Activated naive CD4-positive, alpha-beta T cell treated with anti-CD3 and anti-CD28 coated beads for 36 hours (primary cell): ENCODE measurements around the gene ZNF672. TPM values are rescaled to one million over a fixed set of nuclear protein-coding genes. Genes with fewer than 3 reads are reported as not detected.
"Not testable (repeated sequence)": the region's sequence is repeated elsewhere in the genome, so short reads cannot be mapped to it uniquely, and the experiment has no call there.

Experiments
- CTCF ChIA-PET: fragments of 350-600 bp; sonication (Branson Sonifier 250); formaldehyde crosslinking; loops from one replicate; lab custom pipeline; 2021; ENCODE audit warnings: antibody characterized with exemption; lab: Charles Lee
- DNase-seq: peaks from one replicate; pipeline ENCODE4 v3.0.0-alpha.2; 2020
- H3K27ac Mint-ChIP-seq: one replicate; pipeline ENCODE4 v1.8.0; 2021; ENCODE audit warnings: mild to moderate bottlenecking, mixed read lengths
- H3K27me3 Mint-ChIP-seq: one replicate; pipeline ENCODE4 v1.8.0; 2021; ENCODE audit warnings: low read depth, mixed read lengths
- H3K36me3 Mint-ChIP-seq: one replicate; pipeline ENCODE4 v1.8.0; 2021; ENCODE audit warnings: low read depth, mixed read lengths
- H3K4me1 Mint-ChIP-seq: one replicate; pipeline ENCODE4 v1.8.0; 2021; ENCODE audit warnings: low read depth, mixed read lengths
- H3K4me3 Mint-ChIP-seq: one replicate; pipeline ENCODE4 v1.8.0; 2021; ENCODE audit warnings: mild to moderate bottlenecking, moderate library complexity, mixed read lengths
- H3K9me3 Mint-ChIP-seq: one replicate; pipeline ENCODE4 v1.8.0; 2021; ENCODE audit warnings: mixed read lengths
- intact Hi-C: fragments of 100-400 bp; cut with micrococcal nuclease; formaldehyde crosslinking; loops from one replicate; pipeline ENCODE4 v1.15.1; 2023
- total RNA-seq, 2 experiments: library from RNA; stranded (reverse); gene quantifications; one replicate each; pipeline ENCODE4 v1.2.3, GENCODE V29; 2021

ZNF672 gene
- 10 to 100 TPM; 51.6 to 53.4 TPM for total RNA-seq

DNA sequence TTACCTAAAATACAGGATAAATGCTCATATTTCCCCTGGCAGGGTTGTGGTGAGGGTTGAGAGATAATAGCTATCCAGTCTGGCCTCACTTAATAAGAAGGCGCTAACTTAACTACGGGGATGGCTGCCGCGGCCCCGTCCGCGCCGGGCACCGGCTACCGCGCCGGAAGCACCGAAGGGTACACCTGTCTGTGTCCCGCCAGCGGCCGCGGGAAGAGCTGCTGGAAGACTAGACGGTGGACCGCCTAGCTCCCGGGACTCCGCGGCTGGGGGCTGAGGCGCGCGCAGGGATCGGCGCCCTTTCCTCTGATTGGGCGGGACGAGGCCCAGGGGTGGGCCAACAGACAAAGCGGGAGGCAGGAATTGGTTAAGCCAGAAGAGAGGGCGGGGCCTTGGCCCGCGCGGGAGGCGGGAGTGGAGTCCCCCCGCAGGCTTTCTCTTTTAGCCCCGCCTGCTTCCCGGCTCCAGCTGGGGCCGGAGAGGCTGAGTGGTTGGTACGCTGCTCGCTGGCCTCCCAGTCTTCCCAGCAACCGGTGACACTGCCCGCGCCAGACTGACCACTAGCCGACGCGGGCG is at the start of gene ZNF672:
TSS of gene ZNF672 (plus strand) at position 444 of the 576 bp plus-strand sequence. CDS start 9,051 bp downstream, outside the sequence.
- no peaks in the 10 kb centered on the region for H3K9me3 Mint-ChIP-seq
- H3K27me3 Mint-ChIP-seq = peaks cover 2% of the 10 kb centered on the region
- peaks cover 22% of the 10 kb centered on the region for H3K4me1 Mint-ChIP-seq
- no peak within 1 kb of the TSS for H3K4me3 Mint-ChIP-seq
- peak; percentile 96 for DNase-seq
- intact Hi-C loops = loop anchor here (1.0 kb wide), 5 partner anchors 12 to 86 kb away; partner anchors contain the start of genes PGBD2 and ZNF692
- H3K27ac Mint-ChIP-seq = no peak within 1 kb of the TSS
- CTCF ChIA-PET = interaction anchor here (1.8 to 3.8 kb wide), 4 partner anchors 11 to 31 kb away, joined by 5 to 27 read pairs (median 10); partner anchors contain the start of genes SH3BP5L and ZNF692
- peaks cover 5% of the 10 kb centered on the region for H3K36me3 Mint-ChIP-seq

DNA sequence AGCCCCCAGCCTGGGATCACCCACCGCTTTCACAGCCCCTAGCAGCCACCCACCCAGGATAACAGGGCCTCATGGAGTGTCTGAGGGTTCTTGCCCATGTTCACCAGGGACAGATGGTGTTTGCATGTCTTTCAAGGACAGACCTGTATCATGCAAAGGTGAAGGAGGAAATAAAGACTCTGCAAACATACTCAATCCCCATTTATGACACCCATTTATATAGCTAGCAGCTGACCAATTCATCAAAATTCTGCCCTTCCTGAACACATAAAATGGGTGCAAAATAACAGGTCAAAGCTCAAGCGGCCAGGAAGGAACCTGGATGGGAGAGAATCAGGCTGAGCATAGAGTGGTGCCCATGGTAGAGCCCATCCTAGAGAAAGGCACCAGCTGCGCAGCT is 49.7 kb upstream of the ZNF672 start:
- peaks cover 2% of the 10 kb centered on the region for H3K27me3 Mint-ChIP-seq
- no peaks in the 10 kb centered on the region for H3K4me1 Mint-ChIP-seq
- H3K27ac Mint-ChIP-seq = no peak overlapping the region
- H3K36me3 Mint-ChIP-seq = no peaks in the 10 kb centered on the region
- no peak overlapping the region for H3K4me3 Mint-ChIP-seq
- CTCF ChIA-PET = no interaction called here
- no peak for DNase-seq
- no peaks in the 10 kb centered on the region for H3K9me3 Mint-ChIP-seq
- intact Hi-C loops = no loop called here

DNA sequence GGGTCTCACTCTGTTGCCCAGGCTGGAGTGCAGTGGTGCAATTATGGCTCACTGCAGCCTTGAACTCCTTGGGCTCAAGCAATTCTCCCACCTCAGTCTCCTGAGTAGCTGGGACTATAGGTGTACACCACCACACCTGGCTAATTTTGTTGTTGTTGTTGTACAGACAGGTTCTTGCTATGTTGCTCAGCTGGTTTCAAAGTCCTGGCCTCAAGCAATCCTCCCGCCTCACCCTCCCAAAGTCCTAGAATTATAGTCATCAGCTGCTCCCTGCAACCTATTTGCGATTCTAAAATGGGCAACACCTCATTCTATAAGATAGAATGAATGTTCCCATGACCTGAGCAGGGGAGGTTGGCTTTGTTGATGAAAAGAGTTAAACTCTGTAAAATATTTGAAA is 48.7 kb upstream of the ZNF672 start:
- intact Hi-C loops, CTCF ChIA-PET, H3K9me3 Mint-ChIP-seq, H3K4me3 Mint-ChIP-seq, H3K27me3 Mint-ChIP-seq, H3K36me3 Mint-ChIP-seq, H3K27ac Mint-ChIP-seq, DNase-seq, H3K4me1 Mint-ChIP-seq: not testable (repeated sequence)

DNA sequence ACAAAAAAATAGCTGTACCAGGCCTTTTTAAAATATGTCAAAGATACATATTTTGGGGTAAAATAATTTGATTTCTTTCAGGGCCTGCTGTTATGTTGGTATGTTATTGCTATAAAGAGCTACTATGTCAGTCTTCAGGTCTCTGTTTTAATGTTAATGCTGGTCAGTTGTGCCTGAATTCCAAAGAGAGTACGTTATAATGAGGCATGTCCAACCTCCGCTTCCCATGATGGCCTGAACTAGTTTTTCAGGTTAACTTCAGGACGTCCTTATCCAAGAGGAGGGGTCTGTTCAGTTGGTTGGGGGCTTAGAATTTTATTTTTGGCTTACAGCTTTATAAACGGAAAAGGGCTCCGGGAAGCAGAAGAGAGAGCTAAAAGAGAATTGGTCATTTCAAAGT is 47.6 kb upstream of the ZNF672 start:
- DNase-seq = no peak
- Mint-ChIP-seq H3K4me3 (no peak overlapping the region), H3K27me3 (no peaks in the 10 kb centered on the region), H3K36me3 (no peaks in the 10 kb centered on the region), H3K9me3 (peaks cover 9% of the 10 kb centered on the region), H3K4me1 (no peaks in the 10 kb centered on the region), H3K27ac (no peak overlapping the region)
- intact Hi-C loops = no loop called here
- CTCF ChIA-PET = no interaction called here

DNA sequence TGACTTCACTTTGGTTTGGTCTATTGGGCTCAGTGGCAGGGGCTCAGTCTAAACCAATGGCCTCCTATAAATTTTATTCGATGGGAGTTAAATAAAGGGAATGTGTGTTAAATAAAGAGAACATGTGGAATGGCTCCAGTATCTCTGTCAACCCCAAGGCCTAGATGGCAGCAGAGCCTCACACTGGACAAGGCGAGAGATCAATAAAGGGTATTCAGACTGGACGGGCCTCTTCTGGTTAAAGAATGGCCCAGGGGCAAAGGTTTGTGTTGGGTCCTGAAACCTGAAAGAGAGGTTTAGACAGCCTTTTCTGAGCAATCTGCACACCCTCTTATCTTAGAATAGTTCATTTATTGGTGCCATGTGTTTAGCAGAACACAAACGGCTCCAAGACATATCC is 47.0 kb upstream of the ZNF672 start:
- CTCF ChIA-PET = no interaction called here
- no peak for DNase-seq
- H3K4me1 Mint-ChIP-seq = no peaks in the 10 kb centered on the region
- H3K27ac Mint-ChIP-seq = no peak overlapping the region
- no peak overlapping the region for H3K4me3 Mint-ChIP-seq
- H3K27me3 Mint-ChIP-seq = no peaks in the 10 kb centered on the region
- no peaks in the 10 kb centered on the region for H3K36me3 Mint-ChIP-seq
- H3K9me3 Mint-ChIP-seq = peaks cover 11% of the 10 kb centered on the region
- intact Hi-C loops = no loop called here

DNA sequence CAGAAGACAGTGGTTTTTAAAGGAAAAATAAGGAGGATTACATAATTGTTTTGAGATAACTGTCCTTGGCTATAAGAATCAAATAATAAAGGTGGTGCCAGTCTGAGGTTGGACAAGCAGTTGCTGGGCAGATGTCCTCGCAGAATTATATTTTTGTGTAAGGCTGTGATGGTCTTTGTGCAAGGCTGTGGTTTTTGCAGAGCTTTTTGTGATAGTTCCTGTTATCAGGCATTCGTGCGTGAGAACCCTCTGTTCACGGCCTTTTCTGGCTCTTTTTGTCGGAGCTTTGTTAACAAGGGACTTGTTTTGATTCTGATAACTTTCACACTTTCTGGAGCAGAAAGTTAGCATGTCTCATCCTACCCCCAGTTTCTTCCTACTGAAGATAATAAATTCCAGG is 45.7 kb upstream of the ZNF672 start:
- Mint-ChIP-seq H3K9me3 (peaks cover 11% of the 10 kb centered on the region), H3K4me3 (no peak overlapping the region), H3K27me3 (no peaks in the 10 kb centered on the region), H3K36me3 (no peaks in the 10 kb centered on the region), H3K27ac (no peak overlapping the region), H3K4me1 (no peaks in the 10 kb centered on the region)
- CTCF ChIA-PET = no interaction called here
- no peak for DNase-seq
- intact Hi-C loops = no loop called here

DNA sequence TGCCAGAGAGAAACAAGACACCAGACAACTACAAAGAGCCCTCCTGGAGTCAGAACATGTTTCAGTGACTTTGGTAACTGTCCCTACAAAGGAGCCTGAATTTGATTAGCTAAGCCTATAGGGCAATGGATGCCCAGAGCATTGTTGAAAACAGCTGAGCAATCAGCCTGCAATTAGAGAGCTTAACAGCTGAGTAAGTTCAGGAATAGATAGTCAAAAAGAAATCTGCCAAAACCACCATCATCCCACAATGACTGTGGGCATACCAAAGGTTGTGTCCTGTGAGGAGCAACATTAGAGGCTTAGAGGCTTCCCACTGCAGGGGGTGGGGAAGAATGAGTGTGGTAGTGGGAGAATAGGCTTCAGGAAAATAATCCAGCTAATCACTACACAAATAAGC is 44.4 kb upstream of the ZNF672 start:
- H3K4me1 Mint-ChIP-seq = no peaks in the 10 kb centered on the region
- no peak overlapping the region for H3K27ac Mint-ChIP-seq
- DNase-seq = no peak
- H3K9me3 Mint-ChIP-seq = peaks cover 11% of the 10 kb centered on the region
- CTCF ChIA-PET = no interaction called here
- H3K27me3 Mint-ChIP-seq = no peaks in the 10 kb centered on the region
- H3K36me3 Mint-ChIP-seq = no peaks in the 10 kb centered on the region
- H3K4me3 Mint-ChIP-seq = no peak overlapping the region
- intact Hi-C loops = no loop called here

DNA sequence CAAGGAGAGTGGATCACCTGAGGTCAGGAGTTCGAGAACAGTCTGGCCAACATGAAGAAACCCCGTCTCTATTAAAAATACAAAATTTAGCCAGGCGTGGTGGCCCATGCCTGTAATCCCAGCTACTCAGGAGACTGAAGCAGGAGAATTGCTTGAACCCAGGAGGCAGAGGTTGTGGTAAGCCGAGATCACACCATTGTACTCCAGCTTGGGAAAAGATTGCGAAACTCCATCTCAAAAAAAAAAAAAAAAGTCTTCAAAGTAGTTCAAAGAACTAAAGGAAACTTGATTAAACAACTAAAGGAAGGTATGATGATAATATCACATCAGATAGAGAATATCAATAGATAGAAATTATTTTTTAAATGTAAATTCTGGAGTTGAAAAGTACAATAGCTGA is 43.4 kb upstream of the ZNF672 start:
- intact Hi-C loops = loop anchor here (5.0 kb wide), 1 partner anchor 552 kb away; no protein-coding TSS in a partner anchor
- DNase-seq, H3K36me3 Mint-ChIP-seq, H3K27me3 Mint-ChIP-seq, H3K27ac Mint-ChIP-seq, H3K4me3 Mint-ChIP-seq, H3K4me1 Mint-ChIP-seq: not testable (repeated sequence)
- peaks cover 11% of the 10 kb centered on the region for H3K9me3 Mint-ChIP-seq
- CTCF ChIA-PET = interaction anchor here (1.6 to 2.4 kb wide), 2 partner anchors 10 to 12 kb away, joined by 5 to 14 read pairs; no protein-coding TSS in a partner anchor

DNA sequence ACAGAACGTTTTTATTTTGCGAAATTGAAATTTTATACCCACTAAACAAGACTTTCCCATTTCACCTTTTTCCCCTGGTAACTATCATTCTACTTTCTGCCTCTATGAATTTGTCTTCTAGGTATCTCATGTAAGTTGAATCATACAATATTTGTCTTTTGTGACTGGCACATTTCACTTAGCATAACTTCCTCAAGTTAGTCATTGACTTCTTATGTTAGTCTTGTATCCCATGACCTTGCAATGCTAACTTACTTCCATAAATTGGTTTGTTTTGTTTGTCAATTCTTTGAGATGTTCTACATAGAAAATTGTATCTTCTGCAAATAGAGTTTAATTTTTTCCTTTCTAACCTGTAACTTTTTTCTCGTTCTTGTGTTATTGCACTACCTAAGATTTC is 39.2 kb upstream of the ZNF672 start:
- Mint-ChIP-seq H3K36me3 (no peaks in the 10 kb centered on the region), H3K9me3 (peaks cover 9% of the 10 kb centered on the region), H3K27me3 (peaks cover 5% of the 10 kb centered on the region), H3K4me1 (no peaks in the 10 kb centered on the region), H3K4me3 (no peak overlapping the region), H3K27ac (no peak overlapping the region)
- DNase-seq = no peak
- intact Hi-C loops = loop anchor here (2.0 to 5.0 kb wide), 2 partner anchors 20 to 556 kb away; no protein-coding TSS in a partner anchor
- CTCF ChIA-PET = no interaction called here

DNA sequence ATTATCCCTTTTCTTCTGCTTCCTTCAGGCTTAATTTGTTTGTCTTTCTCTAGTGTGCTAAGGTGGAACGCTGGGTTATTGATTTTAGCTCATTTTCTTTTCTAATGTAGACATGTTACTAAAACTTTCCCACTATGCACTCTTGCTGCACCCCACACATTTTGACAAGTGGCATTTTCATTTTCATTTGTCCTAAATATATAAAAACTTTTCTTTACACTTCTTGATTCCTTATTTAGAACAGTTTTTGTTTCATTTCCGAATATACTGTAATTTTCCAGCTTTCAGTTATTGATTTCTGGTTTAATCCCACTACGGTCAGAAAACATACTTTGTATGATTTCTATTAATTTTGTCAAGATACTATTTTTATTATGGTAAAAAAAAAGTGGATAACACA is 37.6 kb upstream of the ZNF672 start:
- no peak overlapping the region for H3K4me3 Mint-ChIP-seq
- H3K27me3 Mint-ChIP-seq = peaks cover 5% of the 10 kb centered on the region
- no peak overlapping the region for H3K27ac Mint-ChIP-seq
- peaks cover 2% of the 10 kb centered on the region for H3K9me3 Mint-ChIP-seq
- CTCF ChIA-PET = interaction anchor here (1.0 kb wide), 1 partner anchor 104 kb away, joined by 3 read pairs; no protein-coding TSS in a partner anchor
- no peak for DNase-seq
- intact Hi-C loops = no loop called here
- H3K4me1 Mint-ChIP-seq = peaks cover 9% of the 10 kb centered on the region
- no peaks in the 10 kb centered on the region for H3K36me3 Mint-ChIP-seq

DNA sequence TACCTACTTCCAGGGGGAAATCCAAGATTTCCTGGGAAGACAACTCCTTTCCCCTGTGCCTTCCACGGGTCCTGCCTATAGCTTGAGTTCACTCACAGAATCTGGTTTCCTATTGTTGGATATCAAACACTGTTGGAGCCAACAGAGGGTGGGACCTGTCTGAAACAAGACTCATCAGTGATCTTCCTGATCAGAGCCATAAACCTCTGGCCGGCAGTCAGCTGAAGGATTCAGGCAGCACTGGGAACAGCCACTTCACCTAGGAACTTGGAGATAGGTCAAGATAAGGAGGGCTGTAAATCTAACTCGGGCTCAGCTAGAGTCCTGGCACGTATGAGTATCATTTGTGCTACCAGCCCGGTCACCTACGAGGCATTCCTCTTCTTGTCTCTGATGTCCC is 35.6 kb upstream of the ZNF672 start:
- Mint-ChIP-seq H3K4me1 (peaks cover 9% of the 10 kb centered on the region), H3K27ac (no peak overlapping the region), H3K9me3 (no peaks in the 10 kb centered on the region), H3K36me3 (no peaks in the 10 kb centered on the region), H3K4me3 (no peak overlapping the region), H3K27me3 (peaks cover 5% of the 10 kb centered on the region)
- CTCF ChIA-PET = no interaction called here
- intact Hi-C loops = no loop called here
- DNase-seq = no peak

DNA sequence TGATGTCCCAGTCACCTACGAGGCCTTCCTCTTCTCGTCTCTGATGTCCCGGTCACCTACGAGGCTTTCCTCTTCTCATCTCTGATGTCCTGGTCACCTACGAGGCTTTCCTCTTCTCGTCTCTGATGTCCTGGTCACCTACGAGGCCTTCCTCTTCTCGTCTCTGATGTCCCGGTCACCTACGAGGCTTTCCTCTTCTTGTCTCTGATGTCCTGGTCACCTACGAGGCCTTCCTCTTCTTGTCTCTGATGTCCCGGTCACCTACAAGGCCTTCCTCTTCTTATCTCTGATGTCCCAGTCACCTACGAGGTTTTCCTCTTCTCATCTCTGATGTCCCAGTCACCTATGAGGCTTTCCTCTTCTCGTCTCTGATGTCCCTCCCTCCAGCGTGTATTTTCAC is 34.5 kb upstream of the ZNF672 start:
- H3K4me3 Mint-ChIP-seq, H3K36me3 Mint-ChIP-seq, H3K27ac Mint-ChIP-seq, intact Hi-C loops, H3K27me3 Mint-ChIP-seq, H3K9me3 Mint-ChIP-seq, H3K4me1 Mint-ChIP-seq, DNase-seq: not testable (repeated sequence)
- CTCF ChIA-PET = interaction anchor here (0.7 to 4.6 kb wide), 2 partner anchors 180 to 399 kb away, joined by 3 to 53 read pairs; no protein-coding TSS in a partner anchor
